H1 (cell line): Measurements from ENCODE around the gene KCNMB1. TPM values are rescaled to one million over a fixed set of nuclear protein-coding genes. Genes with fewer than 3 reads are reported as not detected.

ENCODE experiments used
- BCL11A ChIP-seq, 2 experiments: IDR thresholded peaks; one replicate each; pipeline ENCODE4 v1.6.1; 2011; ENCODE audit warnings: low read depth in 2 of 2, low read length in 2 of 2, mild to moderate bottlenecking in 2 of 2
- GTF2F1 ChIP-seq: IDR thresholded peaks from 2 replicates; pipeline ENCODE4 v1.6.1; 2012; ENCODE audit warnings: low read depth, low read length, improper control_type of control experiment, borderline replicate concordance
- MAFK ChIP-seq: IDR thresholded peaks from 2 replicates; pipeline ENCODE4 v1.6.1; 2012; ENCODE audit warnings: low read depth, mild to moderate bottlenecking, improper control_type of control experiment, low read length
- NRF1 ChIP-seq: IDR thresholded peaks from 2 replicates; pipeline ENCODE4 v1.6.1; 2011; ENCODE audit warnings: mild to moderate bottlenecking, low read depth, low read length, improper control_type of control experiment
- TEAD4 ChIP-seq: IDR thresholded peaks from 2 replicates; pipeline ENCODE4 v1.6.1; 2012; ENCODE audit warnings: low read depth, low read length, inconsistent platforms, mixed read lengths
- polyA plus RNA-seq, 7 experiments: library from polyadenylated mRNA; depleted of rRNA in 3 of 7; stranded (reverse) in 5 of 7; unstranded in 2 of 7; fragments of >200 nt in 5 of 7; fragments of 200-250 nt in 2 of 7; gene quantifications; 1 replicate in 5 of 7; 2 replicates in 1 of 7; 4 replicates in 1 of 7; pipeline versions ENCODE4 v1.2.1 to v1.2.3, GENCODE V29; 2011 to 2013; ENCODE audit warnings: missing spikeins in 2 of 7, mixed read lengths in 2 of 7
- total RNA-seq: library from RNA; stranded (reverse); fragmentation: NEBNext Ultra II Directional; extraction: Animal tissue kit (Norgen Biotek cat#: 25700); gene quantifications from 2 replicates; pipeline ENCODE4 v1.2.1, GENCODE V29; 2021

Gene KCNMB1
- total and polyA plus RNA-seq, 2 of the 8 experiments (the other 6 are each of a cell fraction or from before 2014, with no cell fraction given), result 0.08 to 0.19 TPM

DNA sequence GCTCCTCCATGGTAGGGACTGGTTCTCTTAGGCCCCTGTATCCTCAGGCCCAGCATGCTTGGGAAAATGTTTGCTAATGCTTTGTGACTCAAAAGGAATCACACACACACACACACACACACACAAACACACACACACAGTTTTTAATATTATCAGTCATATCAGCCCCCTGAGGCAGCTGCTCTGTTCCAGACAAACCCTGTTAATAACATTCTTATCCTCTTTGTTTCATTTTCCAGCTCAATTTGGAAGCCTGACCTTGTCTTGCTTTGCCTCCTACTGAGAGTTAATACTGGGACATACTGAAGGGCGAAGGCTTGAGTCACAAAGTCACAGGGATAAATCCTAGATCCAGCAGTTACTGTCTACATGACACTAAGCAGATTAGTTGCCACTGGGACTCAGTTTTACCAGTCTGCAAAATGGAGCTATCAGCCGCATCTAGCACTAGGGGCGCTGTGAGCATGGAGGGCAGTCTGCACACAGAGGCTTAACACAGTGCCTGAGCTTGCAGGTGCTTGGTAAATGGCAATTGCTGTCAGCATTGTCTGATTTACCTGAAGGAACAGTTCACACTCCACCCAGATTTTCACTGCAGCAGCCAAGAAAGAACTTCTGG is 37.1 kb upstream of the KCNMB1 start (continued):
- no peak for TF ChIP-seq MAFK
- TF ChIP-seq TEAD4, result no peak
- no peak for TF ChIP-seq BCL11A (IDR thresholded peaks at IDR 0.05; ENCODE audit: low read depth in 2 of 2, low read length in 2 of 2)
- TF ChIP-seq GTF2F1, result no peak
- no peak for TF ChIP-seq NRF1
